Measurements from ENCODE around the gene THSD1. TPM values are rescaled to one million over a fixed set of nuclear protein-coding genes. Genes with fewer than 3 reads are reported as not detected.

The THSD1 gene
- total and polyA plus RNA-seq, 2 donors (not counting 1 experiment from before 2014, with no cell fraction given), result 0.34 to 0.58 TPM

- Histone ChIP-seq H3K4me2 (replicated peaks; ENCODE audit: low read depth, low read length, poor library complexity, severe bottlenecking) (no peak overlapping the region), H3K4me1 (ENCODE audit: control insufficient read depth in 2 of 2, insufficient read depth in 2 of 2, low read length in 2 of 2) (no peaks in the 10 kb centered on the region), H3K27me3 (replicated peaks in 1 of 4; ENCODE audit: control extremely low read depth in 1 of 4, control insufficient read depth in 3 of 4, insufficient read depth in 4 of 4, low read length in 3 of 4) (no peaks in the 10 kb centered on the region), H3K9me3 (ENCODE audit: control extremely low read depth in 1 of 3, control insufficient read depth in 2 of 3, insufficient read depth in 1 of 3, low read length in 2 of 3) (no peaks in the 10 kb centered on the region), H3K4me3 (ENCODE audit: control extremely low read depth in 1 of 5, extremely low read depth in 1 of 5, insufficient read depth in 1 of 5, low read depth in 2 of 5, low read length in 4 of 5) (no peak overlapping the region), H3K79me2 (ENCODE audit: control insufficient read depth, insufficient read depth, low read length) (no peaks in the 10 kb centered on the region), H2AFZ (ENCODE audit: insufficient read depth, low read depth, low read length, poor library complexity, severe bottlenecking) (no peak overlapping the region), H3K36me3 (replicated peaks in 1 of 2; ENCODE audit: control extremely low read depth in 1 of 2, control insufficient read depth in 1 of 2, extremely low read depth in 1 of 2, insufficient read depth in 2 of 2, low read length in 1 of 2) (no peaks in the 10 kb centered on the region), H3K9ac (ENCODE audit: low read length) (no peak overlapping the region), H3K27ac (ENCODE audit: low read length in 2 of 2) (no peak overlapping the region), H4K20me1 (ENCODE audit: control insufficient read depth, insufficient read depth, low read length, poor library complexity, severe bottlenecking) (no peaks in the 10 kb centered on the region)
- ATAC-seq (ENCODE audit: low read depth), result no peak
- Mint-ChIP-seq H3K4me1 (no peaks in the 10 kb centered on the region), H3K27me3 (no peaks in the 10 kb centered on the region), H3K4me3 (no peak overlapping the region), H3K9me3 (ENCODE audit: insufficient read depth) (peaks cover 2% of the 10 kb centered on the region), H3K27ac (no peak overlapping the region)
- intact Hi-C loops (cut with micrococcal nuclease), result no loop called here
- no peak for TF ChIP-seq EZH2 (IDR thresholded peaks at IDR 0.05; ENCODE audit: borderline replicate concordance, insufficient read depth, low read depth, low read length, poor library complexity, severe bottlenecking)
- TF ChIP-seq CTCF (IDR thresholded peaks at IDR 0.05), result no peak
- DNase-seq, result no peak
- ChIA-PET POLR2A (no interaction called here), CTCF (no interaction called here)
- 95% methylated on average over 21 of the region's 22 CpGs for WGBS (ENCODE audit: insufficient coverage)
These were observed 27.7 kb downstream of the THSD1 start for GRCh38 chr13:52378312-52378711.

GRCh38 chr13:52377898-52378297 lies 28.1 kb downstream of the THSD1 start:
- ATAC-seq (ENCODE audit: low read depth), result no peak
- Mint-ChIP-seq H3K27me3 (no peaks in the 10 kb centered on the region), H3K27ac (no peak overlapping the region), H3K4me3 (no peak overlapping the region), H3K9me3 (ENCODE audit: insufficient read depth) (no peaks in the 10 kb centered on the region), H3K4me1 (no peaks in the 10 kb centered on the region)
- DNase-seq, result no peak
- ChIA-PET CTCF (no interaction called here), POLR2A (no interaction called here)
- Histone ChIP-seq H3K4me2 (replicated peaks; ENCODE audit: low read depth, low read length, poor library complexity, severe bottlenecking) (no peak overlapping the region), H3K36me3 (replicated peaks in 1 of 2; ENCODE audit: control extremely low read depth in 1 of 2, control insufficient read depth in 1 of 2, extremely low read depth in 1 of 2, insufficient read depth in 2 of 2, low read length in 1 of 2) (no peaks in the 10 kb centered on the region), H3K4me1 (ENCODE audit: control insufficient read depth in 2 of 2, insufficient read depth in 2 of 2, low read length in 2 of 2) (no peaks in the 10 kb centered on the region), H3K27me3 (replicated peaks in 1 of 4; ENCODE audit: control extremely low read depth in 1 of 4, control insufficient read depth in 3 of 4, insufficient read depth in 4 of 4, low read length in 3 of 4) (no peaks in the 10 kb centered on the region), H3K27ac (ENCODE audit: low read length in 2 of 2) (no peak overlapping the region), H3K79me2 (ENCODE audit: control insufficient read depth, insufficient read depth, low read length) (no peaks in the 10 kb centered on the region), H3K9me3 (ENCODE audit: control extremely low read depth in 1 of 3, control insufficient read depth in 2 of 3, insufficient read depth in 1 of 3, low read length in 2 of 3) (no peaks in the 10 kb centered on the region), H3K9ac (ENCODE audit: low read length) (no peak overlapping the region), H3K4me3 (ENCODE audit: control extremely low read depth in 1 of 5, extremely low read depth in 1 of 5, insufficient read depth in 1 of 5, low read depth in 2 of 5, low read length in 4 of 5) (no peak overlapping the region), H2AFZ (ENCODE audit: insufficient read depth, low read depth, low read length, poor library complexity, severe bottlenecking) (no peak overlapping the region), H4K20me1 (ENCODE audit: control insufficient read depth, insufficient read depth, low read length, poor library complexity, severe bottlenecking) (no peaks in the 10 kb centered on the region)
- no peak for TF ChIP-seq EZH2 (IDR thresholded peaks at IDR 0.05; ENCODE audit: borderline replicate concordance, insufficient read depth, low read depth, low read length, poor library complexity, severe bottlenecking)
- no peak for TF ChIP-seq CTCF (IDR thresholded peaks at IDR 0.05)
- intact Hi-C loops (cut with micrococcal nuclease), result no loop called here
- 97% methylated on average over 21 of the region's 21 CpGs for WGBS (ENCODE audit: insufficient coverage)

All from B cell (primary cell).